B cell (primary cell): ENCODE data around the gene SIRT4. TPM values are rescaled to one million over a fixed set of nuclear protein-coding genes. Genes with fewer than 3 reads are reported as not detected.
A peak's percentile ranks its signal among the peaks of the same experiment; 100 is the strongest.
"Not testable (repeated sequence)": the region's sequence is repeated elsewhere in the genome, so short reads cannot be mapped to it uniquely, and the experiment has no call there.

ENCODE experiments used
- ATAC-seq: fragments of 200-7000 bp; cut with Tn5 transposase; one replicate; pipeline ENCODE4 v1.10.0; 2021; ENCODE audit warnings: low read depth, mild to moderate bottlenecking, moderate number of reproducible peaks, moderate library complexity
- CTCF ChIA-PET: fragments of 350-600 bp; sonication (Branson Sonifier 250); formaldehyde crosslinking; loops from one replicate; lab custom pipeline; 2021; ENCODE audit warnings: antibody characterized with exemption, inconsistent platforms; lab: Charles Lee
- POLR2A ChIA-PET: fragments of 350-600 bp; sonication (Branson Sonifier 250); formaldehyde crosslinking; loops from one replicate; lab custom pipeline; 2021; ENCODE audit warnings: antibody characterized with exemption; lab: Charles Lee
- DNase-seq: peaks from one replicate; pipeline ENCODE4 v3.0.0; 2013
- H2AFZ ChIP-seq: 2 replicates; pipeline ENCODE4 v1.6.1; 2012; ENCODE audit warnings: mild to moderate bottlenecking, low read depth, low read length; ENCODE audit not compliant: insufficient read depth, poor library complexity, severe bottlenecking
- H3K27ac ChIP-seq, 2 donors: 1 replicate in 1 of 2; 2 replicates in 1 of 2; pipeline ENCODE4 v1.5.1; 2012 to 2013; ENCODE audit warnings: low read length in 2 of 2, mild to moderate bottlenecking in 2 of 2, moderate library complexity in 1 of 2
- H3K27me3 ChIP-seq, 4 experiments: fragments of 200-600 bp in 1 of 4; sonication (generic) in 1 of 4; replicated peaks in 1 of 4; 1 replicate in 2 of 4; 2 replicates in 2 of 4; pipeline versions ENCODE4 v1.6.1 to v1.7.0; 2013 to 2016; ENCODE audit warnings: low read length in 3 of 4, mild to moderate bottlenecking in 2 of 4, mixed read lengths in 1 of 4, moderate library complexity in 1 of 4; ENCODE audit not compliant: insufficient read depth in 4 of 4, control insufficient read depth in 3 of 4; ENCODE audit errors: control extremely low read depth in 1 of 4
- H3K36me3 ChIP-seq, 2 experiments: replicated peaks in 1 of 2; 1 replicate in 1 of 2; 2 replicates in 1 of 2; pipeline versions ENCODE4 v1.6.1 to v1.7.1; 2013; ENCODE audit warnings: low read length in 1 of 2; ENCODE audit not compliant: insufficient read depth in 2 of 2, control insufficient read depth in 1 of 2; ENCODE audit errors: control extremely low read depth in 1 of 2, extremely low read depth in 1 of 2
- H3K4me1 ChIP-seq, 2 donors: fragments of 200-600 bp in 1 of 2; sonication (generic) in 1 of 2; 1 replicate in 1 of 2; 2 replicates in 1 of 2; pipeline versions ENCODE4 v1.5.1 to v1.6.1; 2013 to 2017; ENCODE audit warnings: low read length in 2 of 2; ENCODE audit not compliant: control insufficient read depth in 2 of 2, insufficient read depth in 2 of 2
- H3K4me2 ChIP-seq: replicated peaks from 2 replicates; pipeline ENCODE3; 2012; ENCODE audit warnings: mild to moderate bottlenecking, low read depth, low read length; ENCODE audit not compliant: poor library complexity, severe bottlenecking
- H3K4me3 ChIP-seq, 5 experiments: fragments of 200-600 bp in 1 of 5; sonication (generic) in 1 of 5; 1 replicate in 3 of 5; 2 replicates in 2 of 5; pipeline versions ENCODE4 v1.5.1 to v1.7.0; 2011 to 2016; ENCODE audit warnings: low read length in 4 of 5, mild to moderate bottlenecking in 4 of 5, low read depth in 2 of 5, control low read depth in 1 of 5, moderate library complexity in 1 of 5; ENCODE audit not compliant: insufficient read depth in 1 of 5; ENCODE audit errors: control extremely low read depth in 1 of 5, extremely low read depth in 1 of 5
- H3K79me2 ChIP-seq: fragments of 200-600 bp; sonication (generic); one replicate; pipeline ENCODE4 v1.6.0; 2016; ENCODE audit warnings: low read length; ENCODE audit not compliant: control insufficient read depth, insufficient read depth
- H3K9ac ChIP-seq: fragments of 200-600 bp; sonication (generic); 2 replicates; pipeline ENCODE4 v1.6.1; 2017; ENCODE audit warnings: mild to moderate bottlenecking, low read length, moderate library complexity
- H3K9me3 ChIP-seq, 3 donors: one replicate each; pipeline versions ENCODE4 v1.6.1 to v1.7.1; 2013; ENCODE audit warnings: low read length in 2 of 3; ENCODE audit not compliant: control insufficient read depth in 2 of 3, insufficient read depth in 1 of 3; ENCODE audit errors: control extremely low read depth in 1 of 3
- H4K20me1 ChIP-seq: 2 replicates; pipeline ENCODE4 v1.6.0; 2012; ENCODE audit warnings: mild to moderate bottlenecking, low read length; ENCODE audit not compliant: insufficient read depth, control insufficient read depth, poor library complexity, severe bottlenecking
- H3K27ac Mint-ChIP-seq: one replicate; pipeline ENCODE4 v1.8.0; 2021; ENCODE audit warnings: mixed read lengths
- H3K27me3 Mint-ChIP-seq: one replicate; pipeline ENCODE4 v1.8.0; 2021; ENCODE audit warnings: mixed read lengths
- H3K4me1 Mint-ChIP-seq: one replicate; pipeline ENCODE4 v1.8.0; 2021; ENCODE audit warnings: mixed read lengths
- H3K4me3 Mint-ChIP-seq: one replicate; pipeline ENCODE4 v1.8.0; 2021; ENCODE audit warnings: mixed read lengths
- H3K9me3 Mint-ChIP-seq: one replicate; pipeline ENCODE4 v1.8.0; 2022; ENCODE audit warnings: mixed read lengths; ENCODE audit not compliant: insufficient read depth
- CTCF ChIP-seq: fragments of 200-600 bp; IDR thresholded peaks from one replicate; pipeline ENCODE4 v1.8.0; 2022; ENCODE audit warnings: antibody characterized with exemption, mild to moderate bottlenecking
- EZH2 ChIP-seq: IDR thresholded peaks from 2 replicates; pipeline ENCODE4 v1.6.1; 2012; ENCODE audit warnings: borderline replicate concordance, low read depth, mild to moderate bottlenecking, moderate library complexity, low read length; ENCODE audit not compliant: insufficient read depth, poor library complexity, severe bottlenecking
- WGBS: methylation state at CpG from one replicate; pipeline ENCODE4 v1.1.5; 2013; ENCODE audit warnings: missing lambda C conversion rate; ENCODE audit not compliant: insufficient coverage; 5-methylcytosine and 5-hydroxymethylcytosine counted together
- intact Hi-C: fragments of 100-400 bp; cut with micrococcal nuclease; formaldehyde crosslinking; loops from one replicate; pipeline ENCODE4 v1.10.0; 2022
- polyA minus RNA-seq: library from RNA; depleted of rRNA, polyadenylated mRNA; stranded (reverse); fragments of >200 nt; gene quantifications from 2 replicates; pipeline ENCODE4 v1.2.3, GENCODE V29; 2012
- polyA plus RNA-seq: library from polyadenylated mRNA; depleted of rRNA; stranded (reverse); fragments of >200 nt; gene quantifications from 2 replicates; pipeline ENCODE4 v1.2.3, GENCODE V29; 2012
- total RNA-seq, 2 donors: library from RNA; stranded (reverse); fragments of 120-200 nt in 1 of 2; gene quantifications; 1 replicate in 1 of 2; 2 replicates in 1 of 2; pipeline versions ENCODE4 v1.2.3 to v1.2.4, GENCODE V29; 2013 to 2022

SIRT4 gene
- total RNA-seq: 2.5 and 4.8 TPM in 2 replicates
- 2.6 TPM for total RNA-seq (2013)
- polyA plus RNA-seq: 1.3 and 1.5 TPM in 2 replicates
- polyA minus RNA-seq: 1.4 and 1.8 TPM in 2 replicates

GRCh38 chr12:120301962-120302815 lies at the start of gene SIRT4:
TSS of gene SIRT4 (plus strand) at chr12:120302321. CDS start at chr12:120303562, 1,241 bp downstream.
- H3K4me3 Mint-ChIP-seq: peak within 1 kb of the TSS; percentile 96
- Histone ChIP-seq H3K9me3 (no peaks in the 10 kb centered on the region), H3K27me3 (no peaks in the 10 kb centered on the region), H3K4me1 (peaks cover 0 to 4% of the 10 kb centered on the region in 2 donors), H3K9ac (peak within 1 kb of the TSS; percentile 97), H3K79me2 (peaks cover 3% of the 10 kb centered on the region), H3K36me3 (no peaks in the 10 kb centered on the region), H4K20me1 (no peaks in the 10 kb centered on the region), H3K4me2 (peak within 1 kb of the TSS; percentile 96), H2AFZ (peak within 1 kb of the TSS; percentile 98), H3K4me3 (peak within 1 kb of the TSS; percentile 72 to 99 (median 92)), H3K27ac (peak within 1 kb of the TSS; percentile 16 to 34)
- H3K9me3 Mint-ChIP-seq: no peaks in the 10 kb centered on the region
- peak within 1 kb of the TSS; percentile 88 for H3K27ac Mint-ChIP-seq
- DNase-seq: peak; percentile 94
- peak; percentile 100 for ATAC-seq
- intact Hi-C loops: loop anchor here (1.0 to 2.0 kb wide), 3 partner anchors 9 to 137 kb away; partner anchors contain the start of genes COX6A1 and RNU4-1
- POLR2A ChIA-PET: interaction anchor here (0.7 to 3.0 kb wide), 10 partner anchors 10 to 1693 kb away, joined by 3 to 65 read pairs (median 6); partner anchors contain the start of genes COX6A1, RNU4-1, RNU4-2 and RPLP0
- CTCF ChIA-PET: interaction anchor here (0.6 to 2.9 kb wide), 24 partner anchors 9 to 1982 kb away, joined by 3 to 53 read pairs (median 4); partner anchors contain the start of genes DIABLO, PLA2G1B, PXN and RNU4-1
- no peaks in the 10 kb centered on the region for H3K27me3 Mint-ChIP-seq
- WGBS: 0% methylated on average over 10 of the region's 31 CpGs
- peak; percentile 76 for TF ChIP-seq CTCF
- TF ChIP-seq EZH2: no peak
- peaks cover 7% of the 10 kb centered on the region for H3K4me1 Mint-ChIP-seq

- WGBS: 7% methylated on average over 3 of the region's 6 CpGs
- H2AFZ ChIP-seq, H3K79me2 ChIP-seq, H3K36me3 ChIP-seq, intact Hi-C loops, H3K9me3 ChIP-seq, H3K9me3 Mint-ChIP-seq, H3K27ac Mint-ChIP-seq, POLR2A ChIA-PET: not testable (repeated sequence)
- ATAC-seq (peak; percentile 62), DNase-seq (peak; percentile 75)
- peaks cover 51% of the 10 kb centered on the region for H3K4me1 Mint-ChIP-seq
- H3K27me3 Mint-ChIP-seq: peaks cover 50% of the 10 kb centered on the region
- Histone ChIP-seq H3K4me3 (peak overlapping the region in 2 of 5 experiments; percentile 34 to 50), H3K27me3 (peaks cover 0 to 68% (median 26%) of the 10 kb centered on the region in 4 experiments), H4K20me1 (peaks cover 19% of the 10 kb centered on the region), H3K27ac (peak overlapping the region in 1 of 2 donors; percentile 7), H3K9ac (peak overlapping the region; percentile 9), H3K4me1 (peaks cover 57 to 60% of the 10 kb centered on the region in 2 donors), H3K4me2 (peak overlapping the region; percentile 61)
- H3K4me3 Mint-ChIP-seq: peak overlapping the region; percentile 47
- CTCF ChIA-PET: interaction anchor here (0.9 to 7.2 kb wide), 3 partner anchors 12 to 52 kb away, joined by 3 to 54 read pairs (median 3); partner anchors contain the start of genes PXN and RPLP0
Observed at GRCh38 chr12:120253313-120253712, 48.8 kb upstream of the SIRT4 start.
